A673 (cell line): ENCODE data around the gene TBL2. TPM values are rescaled to one million over a fixed set of nuclear protein-coding genes. Genes with fewer than 3 reads are reported as not detected.

ENCODE experiments used
- Bru-seq: library from RNA; stranded (reverse); fragments of 400-500 nt; gene quantifications from one replicate; lab custom pipeline; 2021; lab: Mats Ljungman, UMichigan
- BruChase-seq, 2 experiments: library from RNA; stranded (reverse); fragments of 400-500 nt; gene quantifications; one replicate each; lab custom pipeline; 2021; lab: Mats Ljungman, UMichigan
- BruUV-seq: library from RNA; stranded (reverse); fragments of 400-500 nt; replicated peaks from 2 replicates; lab custom pipeline; 2021; lab: Mats Ljungman, UMichigan
- CTCF ChIA-PET: fragments of 300-600 bp; sonication (Branson Sonifier 250); formaldehyde crosslinking; loops from one replicate; lab custom pipeline; 2022; ENCODE audit warnings: antibody characterized with exemption; lab: Charles Lee
- POLR2A ChIA-PET: fragments of 300-600 bp; sonication (Branson Sonifier 250); formaldehyde crosslinking; loops from one replicate; lab custom pipeline; 2022; ENCODE audit warnings: antibody characterized with exemption; ENCODE audit not compliant: low non-redundant PET; lab: Charles Lee
- DNase-seq: peaks from one replicate; pipeline ENCODE4 v3.0.0-alpha.2; 2015; ENCODE audit warnings: low spot score
- H3K27ac ChIP-seq: fragments of 200-600 bp; sonication (generic); 2 replicates; pipeline ENCODE4 v1.5.1; 2016; ENCODE audit warnings: mixed run types, low read depth, mild to moderate bottlenecking, mixed read lengths, antibody characterized with exemption, low read length; ENCODE audit not compliant: poor library complexity, severe bottlenecking
- H3K27me3 ChIP-seq: fragments of 200-600 bp; sonication (generic); replicated peaks from 2 replicates; pipeline ENCODE4 v1.6.1; 2017; ENCODE audit warnings: mixed run types, low read depth, mild to moderate bottlenecking, mixed read lengths, antibody characterized with exemption, low read length; ENCODE audit not compliant: insufficient read depth, poor library complexity
- H3K36me3 ChIP-seq: fragments of 200-600 bp; sonication (generic); 2 replicates; pipeline ENCODE4 v1.6.1; 2016; ENCODE audit warnings: mixed run types, mild to moderate bottlenecking, mixed read lengths, antibody characterized with exemption, low read length; ENCODE audit not compliant: insufficient read depth, poor library complexity, severe bottlenecking
- H3K4me1 ChIP-seq: fragments of 200-600 bp; sonication (generic); 2 replicates; pipeline ENCODE4 v1.6.1; 2017; ENCODE audit warnings: mixed run types, mild to moderate bottlenecking, mixed read lengths, antibody characterized with exemption, low read length; ENCODE audit not compliant: insufficient read depth, poor library complexity, severe bottlenecking
- H3K4me3 ChIP-seq: fragments of 200-600 bp; sonication (generic); 2 replicates; pipeline ENCODE4 v1.5.1; 2016; ENCODE audit warnings: low read depth, mixed run types, mild to moderate bottlenecking, mixed read lengths, low read length; ENCODE audit not compliant: poor library complexity, severe bottlenecking
- H3K9me3 ChIP-seq: fragments of 200-600 bp; sonication (generic); 2 replicates; pipeline ENCODE4 v1.6.1; 2016; ENCODE audit warnings: mixed run types, low read depth, mild to moderate bottlenecking, mixed read lengths, antibody characterized with exemption, low read length; ENCODE audit not compliant: poor library complexity, severe bottlenecking
- CTCF ChIP-seq: fragments of 300-800, 200-600 bp; sonication (generic); conservative IDR thresholded peaks from 2 replicates; pipeline ENCODE4 v1.5.1; 2017; ENCODE audit warnings: low read depth, mild to moderate bottlenecking, antibody characterized with exemption, low read length, moderate library complexity, mixed read lengths
- EZH2 ChIP-seq: fragments of 200-600 bp; sonication (generic); IDR thresholded peaks from 2 replicates; pipeline ENCODE4 v1.6.1; 2017; ENCODE audit warnings: borderline replicate concordance, low read depth, mild to moderate bottlenecking, mixed read lengths, antibody characterized with exemption, low read length; ENCODE audit not compliant: poor library complexity, severe bottlenecking
- intact Hi-C: fragments of 100-400 bp; cut with micrococcal nuclease; formaldehyde crosslinking; loops from one replicate; pipeline ENCODE4 v1.10.0; 2022; ENCODE audit not compliant: unreplicated experiment
- long read RNA-seq: library from polyadenylated mRNA; stranded (forward); transcript quantifications from one replicate; pipeline ENCODE4 v2.0.0, GENCODE V29; 2022
- total RNA-seq: library from RNA; stranded (reverse); gene quantifications from 2 replicates; pipeline ENCODE4 v1.2.3, GENCODE V29; 2021

The TBL2 gene
- total RNA-seq: 48.9 and 51.9 TPM in 2 replicates
- percentile 77 among the genes with signal in this experiment for Bru-seq, nascent RNA
- BruChase-seq, experiment 1, labeled RNA remaining after a 2-hour chase: percentile 67 among the genes with signal in this experiment
- BruChase-seq, experiment 2, labeled RNA remaining after a 6-hour chase: percentile 76 among the genes with signal in this experiment
- long read RNA-seq, full-length matches to known transcripts: 117 of 133 reads
- long read RNA-seq, partial matches to known transcripts: 2 of 133 reads
- long read RNA-seq, other reads (novel, unspliced or antisense): 14 of 133 reads

GRCh38 chr7:73578342-73579128, at the start of gene TBL2:
Gene TBL2 (minus strand): TSS chr7:73578579. CDS start chr7:73578549, 30 bp downstream.
- TF ChIP-seq CTCF: peak; percentile 30; the same call in 1 of the 2 replicates
- TF ChIP-seq EZH2: no peak
- Histone ChIP-seq H3K4me3 (peak within 1 kb of the TSS; percentile 71), H3K36me3 (peaks cover 15% of the 10 kb centered on the region), H3K27me3 (no peaks in the 10 kb centered on the region), H3K9me3 (no peaks in the 10 kb centered on the region), H3K27ac (peak within 1 kb of the TSS; percentile 87), H3K4me1 (peaks cover 16% of the 10 kb centered on the region)
- no TSS peak for BruUV-seq
- DNase-seq: peak; percentile 100
- ChIA-PET POLR2A (interaction anchor here (0.6 to 0.8 kb wide), 3 partner anchors 46 to 128 kb away, joined by 4 to 11 read pairs (median 6); partner anchors contain the start of gene MLXIPL), CTCF (interaction anchor here (0.6 kb wide), 2 partner anchors 28 to 153 kb away, joined by 4 to 5 read pairs; no protein-coding TSS in a partner anchor)
- intact Hi-C loops: no loop called here

GRCh38 chr7:73626814-73627213, 48.4 kb upstream of the TBL2 start:
- no TSS peak for BruUV-seq
- TF ChIP-seq EZH2: no peak
- TF ChIP-seq CTCF: no peak
- Histone ChIP-seq H3K27me3 (no peaks in the 10 kb centered on the region), H3K36me3 (no peaks in the 10 kb centered on the region), H3K9me3 (no peaks in the 10 kb centered on the region), H3K4me1 (peaks cover 15% of the 10 kb centered on the region), H3K4me3 (no peak overlapping the region), H3K27ac (no peak overlapping the region)
- POLR2A ChIA-PET: no interaction called here
- CTCF ChIA-PET: no interaction called here
- intact Hi-C loops: no loop called here
- DNase-seq: peak; percentile 51

GRCh38 chr7:73625276-73625675, 46.9 kb upstream of the TBL2 start:
- intact Hi-C loops: no loop called here
- no peaks in the 10 kb centered on the region for H3K27me3 ChIP-seq
- POLR2A ChIA-PET: no interaction called here

More at GRCh38 chr7:73625276-73625675, 46.9 kb upstream of the TBL2 start:
- H3K4me1 ChIP-seq: peaks cover 15% of the 10 kb centered on the region
- CTCF ChIA-PET: interaction anchor here (1.2 kb wide), 1 partner anchor 18 kb away, joined by 3 read pairs; no protein-coding TSS in a partner anchor
- no peaks in the 10 kb centered on the region for H3K9me3 ChIP-seq
- no peak for TF ChIP-seq CTCF
- no peak for TF ChIP-seq EZH2
- no peak for DNase-seq
- H3K36me3 ChIP-seq: no peaks in the 10 kb centered on the region
- no peak overlapping the region for H3K27ac ChIP-seq
- BruUV-seq: no TSS peak
- H3K4me3 ChIP-seq: no peak overlapping the region
